H9 (cell line): ENCODE data around the gene SLC2A5. TPM values are rescaled to one million over a fixed set of nuclear protein-coding genes. Genes with fewer than 3 reads are reported as not detected.

Experiments
- DNase-seq: peaks from one replicate; pipeline ENCODE4 v3.0.0-alpha.2; 2017
- H2AFZ ChIP-seq: one replicate; pipeline ENCODE4 v1.6.1; 2013; ENCODE audit warnings: mild to moderate bottlenecking, low read length, control low read depth, moderate library complexity
- H2AK5ac ChIP-seq: 2 replicates; pipeline ENCODE4 v1.6.1; 2013; ENCODE audit warnings: low read length, control low read depth, mixed read lengths; ENCODE audit not compliant: insufficient read length
- H2BK120ac ChIP-seq: one replicate; pipeline ENCODE4 v1.6.1; 2013; ENCODE audit warnings: low read depth, mild to moderate bottlenecking, low read length, control low read depth, inconsistent platforms; ENCODE audit not compliant: poor library complexity, severe bottlenecking
- H2BK12ac ChIP-seq: 2 replicates; pipeline ENCODE4 v1.6.1; 2013; ENCODE audit warnings: low read length, control low read depth, mixed read lengths, low read depth; ENCODE audit not compliant: insufficient read length
- H2BK15ac ChIP-seq: 2 replicates; pipeline ENCODE4 v1.6.1; 2013; ENCODE audit warnings: low read depth, low read length, control low read depth
- H2BK20ac ChIP-seq: one replicate; pipeline ENCODE4 v1.6.1; 2013; ENCODE audit warnings: low read depth, mild to moderate bottlenecking, low read length, control low read depth, inconsistent platforms; ENCODE audit not compliant: poor library complexity, severe bottlenecking
- H2BK5ac ChIP-seq: 2 replicates; pipeline ENCODE4 v1.6.1; 2013; ENCODE audit warnings: low read length, control low read depth, mixed read lengths; ENCODE audit not compliant: insufficient read length
- H3K14ac ChIP-seq: 2 replicates; pipeline ENCODE4 v1.6.1; 2013; ENCODE audit warnings: low read length, control low read depth; ENCODE audit not compliant: insufficient read depth
- H3K18ac ChIP-seq: 2 replicates; pipeline ENCODE4 v1.6.1; 2013; ENCODE audit warnings: low read depth, mild to moderate bottlenecking, mixed read lengths, low read length, control low read depth; ENCODE audit not compliant: insufficient read length
- H3K23ac ChIP-seq: 2 replicates; pipeline ENCODE4 v1.6.1; 2013; ENCODE audit warnings: low read length, control low read depth, mixed read lengths, low read depth; ENCODE audit not compliant: insufficient read length
- H3K23me2 ChIP-seq: 2 replicates; pipeline ENCODE4 v1.6.1; 2013; ENCODE audit warnings: low read depth, mild to moderate bottlenecking, mixed read lengths, low read length, control low read depth; ENCODE audit not compliant: insufficient read length, poor library complexity, severe bottlenecking
- H3K27ac ChIP-seq: 2 replicates; pipeline ENCODE4 v1.5.1; 2013; ENCODE audit warnings: low read length, control low read depth, mixed read lengths, low read depth; ENCODE audit not compliant: insufficient read length
- H3K27me3 ChIP-seq: 2 replicates; pipeline ENCODE4 v1.6.1; 2013; ENCODE audit warnings: low read length, control low read depth, inconsistent platforms; ENCODE audit not compliant: insufficient read depth
- H3K4ac ChIP-seq: 2 replicates; pipeline ENCODE4 v1.6.1; 2013; ENCODE audit warnings: low read depth, mild to moderate bottlenecking, control low read depth, inconsistent platforms, low read length, moderate library complexity
- H3K4me1 ChIP-seq: 2 replicates; pipeline ENCODE4 v1.6.1; 2013; ENCODE audit warnings: low read length, control low read depth, inconsistent platforms; ENCODE audit not compliant: insufficient read depth
- H3K4me2 ChIP-seq: 2 replicates; pipeline ENCODE4 v1.6.1; 2013; ENCODE audit warnings: low read length, control low read depth, mixed read lengths; ENCODE audit not compliant: insufficient read length, insufficient read depth
- H3K56ac ChIP-seq: 2 replicates; pipeline ENCODE4 v1.6.1; 2013; ENCODE audit warnings: low read depth, mild to moderate bottlenecking, mixed read lengths, low read length, control low read depth; ENCODE audit not compliant: insufficient read length
- H3K79me1 ChIP-seq: 2 replicates; pipeline ENCODE4 v1.6.1; 2013; ENCODE audit warnings: low read depth, mild to moderate bottlenecking, moderate library complexity, low read length, control low read depth, inconsistent platforms; ENCODE audit not compliant: insufficient read depth, poor library complexity, severe bottlenecking
- H3K79me2 ChIP-seq: 2 replicates; pipeline ENCODE4 v1.6.1; 2013; ENCODE audit warnings: low read length, control low read depth, inconsistent platforms; ENCODE audit not compliant: insufficient read depth
- H3K9ac ChIP-seq: 2 replicates; pipeline ENCODE4 v1.6.1; 2013; ENCODE audit warnings: low read length, control low read depth, mixed read lengths; ENCODE audit not compliant: insufficient read length; ENCODE audit errors: extremely low read depth
- H3K9me3 ChIP-seq: one replicate; pipeline ENCODE4 v1.6.1; 2013; ENCODE audit warnings: low read depth, low read length, inconsistent platforms; ENCODE audit not compliant: control insufficient read depth
- H3T11ph ChIP-seq: one replicate; pipeline ENCODE4 v1.6.1; 2013; ENCODE audit warnings: mild to moderate bottlenecking, low read length, control low read depth, inconsistent platforms
- H4K20me1 ChIP-seq: one replicate; pipeline ENCODE4 v1.6.1; 2013; ENCODE audit not compliant: control insufficient read depth, insufficient read length, insufficient read depth
- H4K5ac ChIP-seq: 2 replicates; pipeline ENCODE4 v1.6.1; 2013; ENCODE audit warnings: low read depth, mild to moderate bottlenecking, mixed read lengths, low read length, control low read depth; ENCODE audit not compliant: insufficient read length
- H4K8ac ChIP-seq: replicated peaks from 2 replicates; pipeline ENCODE4 v1.6.1; 2013; ENCODE audit warnings: low read length, control low read depth, mixed read lengths, low read depth; ENCODE audit not compliant: insufficient read length
- H4K91ac ChIP-seq: 2 replicates; pipeline ENCODE4 v1.6.1; 2013; ENCODE audit warnings: low read depth, mild to moderate bottlenecking, moderate library complexity, mixed read lengths, low read length, control low read depth; ENCODE audit not compliant: insufficient read length
- H3K27ac Mint-ChIP-seq, 3 experiments: 2 replicates in 2 of 3; 3 replicates in 1 of 3; pipeline ENCODE4 v1.8.0; 2020 to 2021; ENCODE audit warnings: mixed read lengths in 3 of 3, mild to moderate bottlenecking in 1 of 3, moderate library complexity in 1 of 3
- H3K27me3 Mint-ChIP-seq: 2 replicates; pipeline ENCODE4 v1.8.0; 2021; ENCODE audit warnings: low read depth, mild to moderate bottlenecking, moderate library complexity, mixed read lengths
- H3K36me3 Mint-ChIP-seq, 3 experiments: 2 replicates in 2 of 3; 3 replicates in 1 of 3; pipeline ENCODE4 v1.8.0; 2020 to 2021; ENCODE audit warnings: low read depth in 3 of 3, mixed read lengths in 3 of 3; ENCODE audit not compliant: insufficient read depth in 1 of 3
- H3K4me1 Mint-ChIP-seq, 2 experiments: 2 replicates each; pipeline ENCODE4 v1.8.0; 2020; ENCODE audit warnings: mixed read lengths in 2 of 2
- H3K4me3 Mint-ChIP-seq, 2 experiments: 2 replicates in 1 of 2; 3 replicates in 1 of 2; pipeline ENCODE4 v1.8.0; 2020 to 2021; ENCODE audit warnings: mild to moderate bottlenecking in 2 of 2, mixed read lengths in 2 of 2, moderate library complexity in 1 of 2
- H3K9me3 Mint-ChIP-seq, 2 experiments: 2 replicates in 1 of 2; 3 replicates in 1 of 2; pipeline ENCODE4 v1.8.0; 2020; ENCODE audit warnings: mild to moderate bottlenecking in 2 of 2, mixed read lengths in 2 of 2, moderate library complexity in 1 of 2
- CTCF ChIP-seq: fragments of 200-600 bp; sonication (generic); conservative IDR thresholded peaks from 3 replicates; pipeline ENCODE4 v1.8.0; 2021; ENCODE audit warnings: antibody characterized with exemption, mild to moderate bottlenecking
- WGBS: extraction: QIAGEN DNeasy Blood & Tissue Kit; methylation state at CpG from one replicate; pipeline ENCODE4 v1.1.7; 2013; ENCODE audit warnings: missing lambda C conversion rate, low lambda C conversion rate, mixed read lengths; ENCODE audit not compliant: insufficient read length; ENCODE audit errors: extremely low coverage; 5-methylcytosine and 5-hydroxymethylcytosine counted together
- total RNA-seq: library from RNA; stranded (reverse); gene quantifications from 2 replicates; pipeline ENCODE4 v1.2.1, GENCODE V29; 2021

The SLC2A5 gene
- total RNA-seq, 1 experiment from 2014 or later, result not detected

- WGBS, result no CpG with 5 or more reads among the region's 5 CpGs
Measured at GRCh38 chr1:9086045-9086444, 16.6 kb upstream of the SLC2A5 start.

More at GRCh38 chr1:9086045-9086444, 16.6 kb upstream of the SLC2A5 start:
- Mint-ChIP-seq H3K9me3 (peaks cover 20 to 22% of the 10 kb centered on the region in 2 experiments), H3K4me3 (no peak overlapping the region), H3K27me3 (peaks cover 5% of the 10 kb centered on the region), H3K4me1 (peaks cover 5 to 7% of the 10 kb centered on the region in 2 experiments; a peak in 3 of 4 replicates), H3K27ac (no peak overlapping the region), H3K36me3 (peaks cover 0 to 20% (median 3%) of the 10 kb centered on the region in 3 experiments; a peak in 6 of 7 replicates)
- Histone ChIP-seq H3K79me2 (no peaks in the 10 kb centered on the region), H3K18ac (no peak overlapping the region), H2BK12ac (no peak overlapping the region), H3K79me1 (no peaks in the 10 kb centered on the region), H4K8ac (no peak overlapping the region), H2BK120ac (no peak overlapping the region), H4K91ac (no peak overlapping the region), H3K14ac (no peak overlapping the region), H4K20me1 (no peaks in the 10 kb centered on the region), H2AFZ (no peak overlapping the region), H2BK5ac (no peak overlapping the region), H3T11ph (no peak overlapping the region), H3K4me1 (peaks cover 3% of the 10 kb centered on the region; the same call in 1 of the 2 replicates), H3K56ac (no peak overlapping the region), H4K5ac (no peak overlapping the region), H3K9me3 (no peaks in the 10 kb centered on the region), H3K23ac (no peak overlapping the region), H2BK15ac (no peak overlapping the region), H3K23me2 (no peaks in the 10 kb centered on the region), H3K4me2 (no peak overlapping the region), H2BK20ac (no peak overlapping the region), H3K9ac (no peak overlapping the region), H2AK5ac (no peak overlapping the region), H3K27me3 (no peaks in the 10 kb centered on the region), H3K27ac (no peak overlapping the region), H3K4ac (no peak overlapping the region)
- TF ChIP-seq CTCF, result no peak
- no peak for DNase-seq
